Activated CD8-positive, alpha-beta memory T cell treated with anti-CD3 and anti-CD28 coated beads for 1 hour (primary cell): ENCODE measurements around the gene RANBP17.

Experiments used
- DNase-seq, 2 donors: peaks; one replicate each; pipeline ENCODE4 v3.0.0-alpha.2; 2020; ENCODE audit warnings: low read depth in 1 of 2; ENCODE audit errors: extremely low read depth in 1 of 2

RANBP17 gene

GRCh38 chr5:171226096-171226754 lies 364.4 kb downstream of the RANBP17 start:
- no peak for DNase-seq

- DNase-seq: no peak
Observed at GRCh38 chr5:171226864-171227263, 365.0 kb downstream of the RANBP17 start.

- DNase-seq: no peak
Observed at GRCh38 chr5:171236651-171237050, 374.8 kb downstream of the RANBP17 start.

DNA sequence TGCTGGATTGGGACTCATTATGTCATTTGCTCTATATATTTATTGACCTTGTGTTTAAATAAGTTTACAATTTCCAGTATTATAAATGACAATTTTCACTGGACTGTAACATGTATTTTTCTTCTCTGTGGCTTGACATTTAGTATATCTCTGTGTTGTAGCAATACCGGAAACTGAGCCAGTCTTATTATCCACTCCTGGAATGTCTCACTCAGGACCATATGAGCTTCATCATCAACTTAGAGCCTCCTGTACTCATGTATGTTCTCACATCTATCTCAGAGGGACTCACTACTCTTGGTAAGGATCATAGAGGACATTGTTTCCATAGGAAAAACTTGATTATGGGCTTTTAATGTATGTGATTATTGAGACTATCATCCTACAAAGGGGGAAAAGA lies 380.7 kb downstream of the RANBP17 start:
- DNase-seq: no peak

- DNase-seq: no peak
Observed at GRCh38 chr5:171246231-171246630, 384.4 kb downstream of the RANBP17 start.

DNA sequence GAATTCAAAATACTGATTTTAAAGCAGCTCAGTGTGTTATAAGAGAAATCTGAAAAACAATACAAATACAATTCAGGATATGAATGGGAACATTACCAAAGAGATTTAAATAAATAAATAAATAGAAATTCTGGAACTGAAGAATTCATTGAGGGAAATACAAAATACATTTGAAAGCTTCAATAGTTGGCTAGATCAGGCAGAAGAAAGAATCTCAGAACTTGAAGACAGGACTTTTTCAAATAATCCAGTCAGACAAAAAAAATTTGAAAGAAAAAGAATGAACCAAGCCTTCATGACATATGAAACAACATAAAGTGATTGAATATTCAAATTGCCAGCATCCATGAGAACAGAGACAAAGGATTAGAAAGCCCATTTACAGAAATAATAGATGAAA lies 387.6 kb downstream of the RANBP17 start:
- DNase-seq: no peak

GRCh38 chr5:171250738-171251137 lies 388.9 kb downstream of the RANBP17 start:
- DNase-seq: no peak

GRCh38 chr5:171251519-171251918 lies 389.7 kb downstream of the RANBP17 start:
- no peak for DNase-seq

DNA sequence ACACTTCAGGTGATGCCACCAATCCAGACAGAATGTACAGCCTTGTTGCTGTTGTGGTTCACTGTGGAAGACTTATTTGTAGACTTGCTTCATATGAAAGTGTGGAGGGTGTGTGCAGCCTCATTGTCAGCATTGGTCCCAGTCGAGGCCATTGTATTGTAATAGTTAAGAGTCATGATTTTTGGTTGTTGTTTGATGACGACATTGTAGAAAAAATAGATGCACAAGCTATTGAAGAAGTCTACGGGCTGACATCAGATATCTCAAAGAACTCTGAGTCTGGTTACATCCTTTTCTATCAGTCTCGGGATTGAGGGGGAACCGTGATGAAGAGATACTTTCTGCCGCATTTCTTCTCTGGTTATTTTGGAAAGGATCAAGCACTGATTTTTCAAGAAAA lies 390.9 kb downstream of the RANBP17 start:
- no peak for DNase-seq

GRCh38 chr5:171258737-171259415 lies 397.1 kb downstream of the RANBP17 start:
- DNase-seq: no peak

DNA sequence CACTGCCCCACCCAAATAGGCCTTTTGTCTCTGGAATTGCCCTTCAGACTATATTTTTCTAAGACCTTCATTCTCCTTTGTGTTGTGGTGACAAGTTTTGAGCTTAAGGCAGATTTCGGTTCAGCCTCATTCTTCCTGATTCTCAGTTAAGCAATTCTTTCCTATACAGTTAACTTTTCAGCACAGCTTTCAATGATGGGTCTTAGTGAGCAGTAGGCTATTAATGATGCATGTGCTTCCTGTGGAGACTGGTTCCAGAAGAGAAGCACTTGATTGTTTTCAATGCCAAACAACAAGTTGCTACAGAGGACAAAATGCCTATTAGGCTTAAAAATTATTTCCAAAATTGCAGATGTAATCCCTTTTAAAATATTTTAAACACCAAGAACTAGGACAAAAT lies 399.5 kb downstream of the RANBP17 start:
- DNase-seq: no peak

GRCh38 chr5:171261904-171262303 lies 400.1 kb downstream of the RANBP17 start:
- DNase-seq: no peak

DNA sequence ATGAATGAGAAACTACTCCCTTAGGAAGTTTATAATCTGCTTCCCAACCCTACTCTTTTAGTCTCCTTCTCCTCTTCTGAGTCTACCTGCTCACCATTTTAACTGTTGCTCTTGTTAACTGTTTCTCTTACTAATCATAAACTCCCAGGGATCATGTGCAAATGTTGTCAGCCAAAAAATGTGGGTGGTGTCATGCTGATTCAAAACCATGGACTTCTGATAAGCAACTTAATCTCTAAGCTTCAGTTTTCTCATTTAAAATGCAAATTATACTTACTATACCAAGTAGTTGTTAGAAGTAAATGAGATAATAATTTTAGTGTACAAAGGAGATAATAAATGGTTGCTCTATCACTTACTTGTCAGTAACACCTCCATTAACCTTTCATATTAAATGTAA lies 401.4 kb downstream of the RANBP17 start:
- DNase-seq: no peak

DNA sequence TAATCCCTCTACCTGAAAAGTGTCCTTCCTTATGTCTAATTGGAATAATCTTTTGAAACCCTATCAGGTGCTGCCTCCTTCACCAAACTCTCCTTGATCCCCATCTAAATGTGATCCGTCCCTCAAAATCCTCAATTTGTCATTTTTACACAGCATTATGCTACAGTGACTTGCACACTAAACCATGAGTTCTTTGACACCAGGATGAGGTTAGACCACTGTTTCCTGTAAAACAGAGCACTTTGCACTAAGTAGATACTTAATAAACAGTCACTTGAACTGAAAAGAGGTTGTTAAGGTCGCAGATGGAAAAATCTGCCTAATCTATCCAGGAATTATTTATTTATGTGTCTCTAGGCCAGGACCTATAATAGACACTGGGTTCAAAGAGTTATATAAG lies 403.0 kb downstream of the RANBP17 start:
- no peak for DNase-seq

GRCh38 chr5:171268700-171269620 lies 407.1 kb downstream of the RANBP17 start:
- DNase-seq: no peak

- DNase-seq: no peak
Observed at GRCh38 chr5:171269717-171270116, 407.9 kb downstream of the RANBP17 start.

GRCh38 chr5:171270136-171270535 lies 408.3 kb downstream of the RANBP17 start:
- DNase-seq: no peak

DNA sequence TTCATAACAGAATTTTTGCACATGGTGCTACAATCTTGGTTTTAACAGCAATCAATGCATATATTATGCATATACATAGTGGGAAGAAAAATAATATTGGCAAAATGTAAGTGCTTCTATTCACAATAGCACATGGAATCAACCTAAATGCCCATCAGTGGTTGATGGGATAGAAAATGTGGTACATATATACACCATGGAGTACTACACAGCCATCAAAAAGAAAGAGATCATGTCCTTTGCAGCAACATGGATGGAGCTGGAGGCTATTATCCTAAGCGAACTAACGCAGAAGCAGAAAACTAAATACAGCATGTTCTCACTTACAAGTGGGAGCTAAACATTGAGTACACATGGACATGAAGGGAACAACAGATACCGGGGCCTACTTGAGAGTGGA lies 410.0 kb downstream of the RANBP17 start:
- no peak for DNase-seq

DNA sequence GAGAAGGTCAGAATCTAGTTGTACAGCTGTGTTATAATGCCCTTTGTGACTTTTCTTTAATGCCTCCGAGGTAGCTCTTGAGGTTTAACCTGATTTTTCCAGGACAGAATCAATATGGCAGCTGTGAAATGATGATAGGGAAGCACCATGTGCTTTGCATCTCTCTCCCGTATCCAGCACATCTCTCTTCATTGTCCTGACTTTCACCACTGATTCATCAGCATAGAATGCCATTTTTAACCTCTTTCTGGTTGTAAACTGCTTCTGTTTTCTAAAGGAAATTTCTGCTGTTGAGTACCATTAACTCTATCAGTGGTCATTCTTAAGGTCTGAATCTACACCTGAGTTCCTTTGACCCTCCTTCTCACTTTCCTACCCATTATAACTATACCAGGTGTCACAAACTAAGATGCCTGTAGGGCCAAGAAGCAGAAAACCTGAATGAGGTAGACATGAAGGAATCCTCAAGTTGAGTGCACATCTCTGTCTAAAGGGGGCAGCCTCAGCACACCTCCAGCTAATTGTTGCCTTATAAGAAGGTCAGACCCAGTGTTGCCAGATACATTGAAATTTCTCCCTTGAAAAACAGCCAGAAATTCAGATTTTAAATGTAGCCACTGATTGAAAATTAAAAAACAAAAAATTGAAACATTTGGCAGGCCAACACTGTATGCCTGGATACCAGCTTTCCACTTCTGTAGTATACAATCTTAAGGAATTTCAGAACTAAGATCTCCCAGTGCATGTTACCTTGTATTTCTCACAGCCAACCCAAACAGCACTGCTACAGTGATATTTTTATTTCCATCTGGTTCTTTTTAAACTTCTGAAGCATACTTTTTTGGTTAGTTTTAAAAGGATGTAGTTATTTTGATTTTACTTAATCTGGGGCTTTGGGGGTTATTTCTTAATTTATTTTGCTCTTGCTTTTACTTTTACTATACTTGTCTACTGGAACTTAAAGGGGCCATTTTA lies 411.5 kb downstream of the RANBP17 start:
- DNase-seq: no peak

DNA sequence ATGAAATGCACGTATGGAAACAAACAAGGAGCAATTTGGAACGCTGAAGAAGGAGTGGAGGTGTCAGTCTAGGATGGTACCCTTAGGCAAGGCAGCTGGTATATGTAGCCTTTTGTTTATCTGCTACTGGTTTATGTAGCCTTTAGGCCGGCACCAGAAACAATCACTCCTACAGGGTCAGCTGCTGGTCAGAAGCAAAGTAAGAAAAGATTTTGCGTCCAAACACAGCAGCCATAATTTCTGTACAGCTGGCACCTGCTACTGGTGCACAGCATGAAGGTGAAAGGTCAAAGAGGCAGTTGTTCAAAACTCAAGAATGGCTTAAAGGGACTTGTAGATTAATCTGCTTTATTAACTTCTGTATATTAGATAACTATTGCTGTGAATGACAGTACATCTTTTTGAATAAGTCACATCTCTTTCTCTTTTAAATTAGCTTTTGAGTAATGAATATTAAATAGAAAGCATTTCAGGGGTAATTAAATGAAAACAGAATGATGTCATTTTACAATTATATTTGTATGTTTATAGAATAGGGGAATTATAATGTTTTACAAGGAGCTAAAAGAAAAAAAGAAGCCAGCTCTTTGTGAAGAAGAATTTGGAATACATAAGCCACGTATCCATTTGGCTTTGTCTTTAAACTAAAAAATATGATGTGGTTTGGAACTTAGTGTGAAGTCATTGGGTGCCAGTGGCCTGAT lies 414.2 kb downstream of the RANBP17 start:
- DNase-seq: no peak
